A549 (cell line): Measurements from ENCODE around the gene CCDC78. TPM values are rescaled to one million over a fixed set of nuclear protein-coding genes. Genes with fewer than 3 reads are reported as not detected.

Source experiments
- ATAC-seq, 2 experiments: fragments of 200-7000 bp in 1 of 2; fragments of >200 bp in 1 of 2; cut with Nextera tagmentation in 1 of 2; cut with Tn5 transposase in 1 of 2; 3 replicates each; pipeline versions ENCODE4 v1.8.0 to v1.9.1; 2018 to 2020; ENCODE audit warnings: mild to moderate bottlenecking in 1 of 2, moderate library complexity in 1 of 2
- CTCF ChIA-PET: fragments of 300-600 bp; sonication (Branson Sonifier 250); formaldehyde crosslinking; extraction: SDS; loops from one replicate; lab custom pipeline; 2021; ENCODE audit warnings: antibody characterized with exemption, inconsistent platforms; lab: Yijun Ruan, JAX
- POLR2A ChIA-PET: fragments of 350-600 bp; formaldehyde crosslinking; extraction: SDS; loops from one replicate; lab custom pipeline; 2021; ENCODE audit warnings: antibody characterized with exemption, inconsistent platforms; lab: Yijun Ruan, JAX
- DNase-seq, 2 experiments: peaks; one replicate each; pipeline versions ENCODE4 v3.0.0 to v3.0.0-alpha.2; 2011 to 2016; ENCODE audit warnings: low read depth in 1 of 2, low spot score in 1 of 2
- FAIRE-seq: peaks from 2 replicates; lab custom pipeline; 2011; peaks lifted over from hg19 to GRCh38; lab: Jason Lieb, UNC
- H3K27ac ChIP-seq, 2 experiments: fragments of >200 bp; sonication (Bioruptor Twin); formaldehyde crosslinking; 3 replicates each; pipeline ENCODE4 v1.5.1; 2016 to 2017
- H3K4me1 ChIP-seq: fragments of >200 bp; sonication (Bioruptor Twin); formaldehyde crosslinking; 3 replicates; pipeline ENCODE4 v1.6.1; 2016
- H3K4me2 ChIP-seq: fragments of >200 bp; sonication (Bioruptor Twin); formaldehyde crosslinking; 3 replicates; pipeline ENCODE4 v1.6.1; 2016
- H3K4me3 ChIP-seq: fragments of >200 bp; sonication (Bioruptor Twin); formaldehyde crosslinking; 3 replicates; pipeline ENCODE4 v1.5.1; 2016
- H3K9me3 ChIP-seq: fragments of >200 bp; sonication (Bioruptor Twin); formaldehyde crosslinking; 3 replicates; pipeline ENCODE4 v1.6.1; 2016
- BCL3 ChIP-seq: fragments of >200 bp; sonication (Bioruptor Twin); formaldehyde crosslinking; IDR thresholded peaks from 3 replicates; pipeline ENCODE4 v1.6.1; 2016
- BHLHE40 ChIP-seq: IDR thresholded peaks from 2 replicates; pipeline ENCODE4 v1.6.1; 2012; ENCODE audit warnings: low read depth, low read length, inconsistent platforms
- CBX2 ChIP-seq: fragments of 200-600 bp; sonication (generic); IDR thresholded peaks from 2 replicates; pipeline ENCODE4 v1.6.1; 2016; ENCODE audit warnings: low read depth, mild to moderate bottlenecking, borderline replicate concordance
- CEBPB ChIP-seq, 2 experiments: fragments of >200 bp in 1 of 2; sonication (Bioruptor Twin) in 1 of 2; formaldehyde crosslinking in 1 of 2; IDR thresholded peaks; 2 replicates each; pipeline ENCODE4 v1.6.1; 2012 to 2016
- EHF ChIP-seq: fragments of 250-450 bp; sonication (Bioruptor Pico); IDR thresholded peaks from 2 replicates; pipeline ENCODE4 v1.5.0; 2020; ENCODE audit warnings: mild to moderate bottlenecking
- ESRRA ChIP-seq: fragments of 150-350 bp; IDR thresholded peaks from 2 replicates; pipeline ENCODE4 v1.6.1; 2014; ENCODE audit warnings: mild to moderate bottlenecking, low read length, borderline replicate concordance
- FOSL2 ChIP-seq, 2 experiments: fragments of 450-650 bp in 1 of 2; fragments of >200 bp in 1 of 2; sonication (Bioruptor Twin) in 1 of 2; formaldehyde crosslinking; IDR thresholded peaks; 2 replicates each; pipeline versions ENCODE4 v1.5.0 to v1.6.1; 2016 to 2020; ENCODE audit warnings: mild to moderate bottlenecking in 1 of 2, moderate library complexity in 1 of 2
- HOXB13 ChIP-seq: fragments of 250-450 bp; sonication (Bioruptor Pico); IDR thresholded peaks from 2 replicates; pipeline ENCODE4 v1.5.0; 2020; ENCODE audit warnings: low read depth, mild to moderate bottlenecking, moderate library complexity
- HOXB5 ChIP-seq: fragments of 250-450 bp; sonication (Bioruptor Pico); IDR thresholded peaks from 2 replicates; pipeline ENCODE4 v1.5.0; 2020; ENCODE audit warnings: mild to moderate bottlenecking, moderate library complexity
- MAZ ChIP-seq: fragments of 150-350 bp; IDR thresholded peaks from 2 replicates; pipeline ENCODE4 v1.6.1; 2014; ENCODE audit warnings: antibody characterized with exemption, low read depth, low read length, borderline replicate concordance
- PHF8 ChIP-seq: fragments of 200-600 bp; sonication (generic); IDR thresholded peaks from 2 replicates; pipeline ENCODE4 v1.6.1; 2016; ENCODE audit warnings: low read depth, mild to moderate bottlenecking, antibody characterized with exemption, moderate library complexity, borderline replicate concordance
- POLR2AphosphoS2 ChIP-seq: conservative IDR thresholded peaks from 2 replicates; pipeline ENCODE4 v1.6.1; 2012; ENCODE audit warnings: low read length, improper control_type of control experiment, inconsistent platforms
- RNF2 ChIP-seq: fragments of 200-600 bp; sonication (generic); IDR thresholded peaks from 2 replicates; pipeline ENCODE4 v1.6.1; 2016; ENCODE audit warnings: low read depth, mild to moderate bottlenecking, antibody characterized with exemption, moderate library complexity, borderline replicate concordance
- SMC3 ChIP-seq: fragments of >200 bp; sonication (Bioruptor Twin); formaldehyde crosslinking; IDR thresholded peaks from 3 replicates; pipeline ENCODE4 v1.6.1; 2018; ENCODE audit warnings: inconsistent platforms
- TFCP2L1 ChIP-seq: fragments of 250-450 bp; sonication (Bioruptor Pico); IDR thresholded peaks from 2 replicates; pipeline ENCODE4 v1.5.0; 2021; ENCODE audit warnings: mild to moderate bottlenecking
- TP53 ChIP-seq: fragments of 250-450 bp; sonication (Bioruptor Pico); IDR thresholded peaks from 2 replicates; pipeline ENCODE4 v1.5.0; 2021; ENCODE audit warnings: mild to moderate bottlenecking, moderate library complexity
- ZC3H11A ChIP-seq: fragments of 450-650 bp; IDR thresholded peaks from 2 replicates; pipeline ENCODE4 v1.6.1; 2014; ENCODE audit warnings: antibody characterized with exemption, mild to moderate bottlenecking
- ZFP36 ChIP-seq: fragments of 450-650 bp; IDR thresholded peaks from 2 replicates; pipeline ENCODE4 v1.6.1; 2014; ENCODE audit warnings: borderline replicate concordance; ENCODE audit not compliant: partially characterized antibody
- ZSCAN20 ChIP-seq: fragments of 250-450 bp; sonication (Bioruptor Pico); IDR thresholded peaks from 2 replicates; pipeline ENCODE4 v1.8.0; 2022; ENCODE audit warnings: mild to moderate bottlenecking, moderate library complexity
- WGBS: methylation state at CpG from one replicate; pipeline ENCODE4 v1.1.6; 2017; ENCODE audit errors: missing lambda C conversion rate; 5-methylcytosine and 5-hydroxymethylcytosine counted together
- polyA plus RNA-seq, 4 experiments: library from polyadenylated mRNA; depleted of rRNA in 3 of 4; stranded (reverse); fragments of >200 nt; fragmentation: RNase III in 1 of 4; extraction: RNeasy Plus Mini Kit Qiagen cat#74134 plus additional on column Dnase treatment in 1 of 4; gene quantifications; 2 replicates in 3 of 4; 3 replicates in 1 of 4; pipeline ENCODE4 v1.2.3, GENCODE V29; 2011 to 2017
- TF ChIP-seq, protein P1 (sequence below): fragments of >200 bp; sonication (Bioruptor Twin); formaldehyde crosslinking; IDR thresholded peaks from 3 replicates; pipeline ENCODE4 v1.5.1; 2016
- TF ChIP-seq, protein P2 (sequence below): IDR thresholded peaks from 2 replicates; pipeline ENCODE4 v1.6.1; 2012

CCDC78 gene
- polyA plus RNA-seq, 2 of the 4 experiments (the other 2 are of a cell fraction): 1.1 to 4.7 TPM

DNA sequence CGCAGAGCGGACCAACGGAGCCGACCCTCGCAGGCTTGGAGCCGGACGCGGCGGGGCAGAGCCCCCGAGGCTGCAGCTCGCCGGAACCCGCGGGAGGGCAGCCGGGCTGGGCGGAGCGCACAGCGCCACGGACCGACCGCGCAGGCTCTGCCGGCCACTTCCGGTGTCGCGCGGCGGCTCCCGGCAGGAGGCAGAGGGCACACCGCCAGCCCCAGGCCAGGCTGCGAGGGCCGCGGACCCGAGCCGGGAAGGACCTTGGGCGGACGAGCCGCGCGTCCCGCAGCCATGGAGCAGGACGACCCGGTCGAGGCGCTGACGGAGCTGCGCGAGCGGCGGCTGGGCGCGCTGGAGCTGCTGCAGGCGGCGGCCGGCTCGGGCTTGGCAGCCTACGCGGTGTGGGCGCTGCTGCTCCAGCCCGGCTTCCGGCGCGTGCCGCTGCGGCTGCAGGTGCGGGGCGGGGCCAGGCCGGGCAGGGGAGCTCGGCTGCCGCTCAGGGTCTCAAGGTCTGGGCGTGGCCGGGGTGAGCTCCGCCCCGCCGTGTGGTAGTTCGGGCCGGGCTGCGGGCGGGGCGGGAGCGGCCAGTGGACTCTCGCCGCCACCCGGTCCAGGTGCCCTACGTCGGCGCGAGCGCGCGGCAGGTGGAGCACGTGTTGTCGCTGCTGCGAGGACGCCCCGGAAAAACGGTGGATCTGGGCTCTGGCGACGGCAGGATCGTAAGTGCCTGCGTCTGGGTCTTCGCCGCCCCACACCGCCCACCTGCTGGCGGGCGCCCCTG, 5.1 kb downstream of the CCDC78 start, which contains the start of gene ANTKMT (continued):
- TF ChIP-seq CEBPB (IDR thresholded peaks at IDR 0.05): no peak
- TF ChIP-seq HOXB5 (CRISPR knock-in tag): no peak; the same call in none of the 2 replicates
- peak; percentile 80 for TF ChIP-seq EHF (CRISPR knock-in tag)
- TF ChIP-seq MAZ: no peak
- no peak for TF ChIP-seq SMC3
- TF ChIP-seq ZSCAN20: no peak
- no peak for TF ChIP-seq ESRRA
- no peak for TF ChIP-seq FOSL2 (IDR thresholded peaks at IDR 0.05)
- TF ChIP-seq FOSL2 (CRISPR knock-in tag; IDR thresholded peaks at IDR 0.05): no peak
- TF ChIP-seq CBX2: no peak
- TF ChIP-seq BCL3: peak; percentile 88; the same call in 2 of the 3 replicates

DNA sequence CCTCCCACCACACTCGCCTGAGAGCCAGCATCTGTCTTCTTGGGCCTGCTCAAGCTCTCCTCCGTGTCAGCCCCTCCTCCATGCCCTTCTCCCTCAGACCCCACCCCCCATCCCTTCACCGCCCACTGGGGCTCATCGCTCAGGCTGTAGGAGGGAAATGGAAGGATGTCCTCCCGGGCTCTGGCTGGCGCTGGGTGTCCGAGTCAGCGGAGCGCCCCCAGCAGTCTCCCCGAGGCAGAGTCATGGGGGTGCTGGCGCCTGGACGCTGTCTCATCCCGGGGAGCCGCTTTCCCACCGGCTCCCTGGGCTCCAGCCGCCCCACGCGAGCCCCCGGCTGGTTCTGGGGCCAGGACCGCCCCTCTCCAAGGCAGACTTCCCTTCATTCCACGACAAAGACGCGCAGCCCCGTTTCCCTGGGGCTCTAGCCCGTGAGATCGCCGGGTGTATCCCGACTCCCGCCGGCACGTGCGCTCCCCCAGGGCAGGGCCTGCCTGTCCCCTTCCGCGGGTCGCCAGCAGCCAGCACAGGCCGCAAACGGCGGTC, 5.7 kb downstream of the CCDC78 start:
- no peak for FAIRE-seq
- Histone ChIP-seq H3K4me3 (peak overlapping the region; percentile 93), H3K4me1 (peaks cover 49% of the 10 kb centered on the region)
- CTCF ChIA-PET: interaction anchor here (0.6 to 28.0 kb wide), 7 partner anchors 6 to 139 kb away, joined by 3 to 656 read pairs (median 6); partner anchors contain the start of genes ANTKMT, CCDC78, CIAO3 and FBXL16
- peak; percentile 32 to 66 for ATAC-seq
- peak; percentile 72 to 84 for DNase-seq
- TF ChIP-seq ESRRA (no peak), ZSCAN20 (no peak), HOXB5 (CRISPR knock-in tag) (no peak), EHF (CRISPR knock-in tag) (no peak), RNF2 (peak; percentile 78; the same call in 1 of the 2 replicates), POLR2AphosphoS2 (0 out of 2 replicates have a peak, but pooled peaks have one; percentile 50), BHLHE40 (peak; percentile 66), PHF8 (0 out of 2 replicates have a peak, but pooled peaks have one; percentile 49), ZFP36 (no peak), HOXB13 (CRISPR knock-in tag) (no peak), ZC3H11A (no peak), TP53 (no peak), TFCP2L1 (CRISPR knock-in tag) (0 out of 2 replicates have a peak, but pooled peaks have one; percentile 44)
- TF ChIP-seq, protein P1, sequence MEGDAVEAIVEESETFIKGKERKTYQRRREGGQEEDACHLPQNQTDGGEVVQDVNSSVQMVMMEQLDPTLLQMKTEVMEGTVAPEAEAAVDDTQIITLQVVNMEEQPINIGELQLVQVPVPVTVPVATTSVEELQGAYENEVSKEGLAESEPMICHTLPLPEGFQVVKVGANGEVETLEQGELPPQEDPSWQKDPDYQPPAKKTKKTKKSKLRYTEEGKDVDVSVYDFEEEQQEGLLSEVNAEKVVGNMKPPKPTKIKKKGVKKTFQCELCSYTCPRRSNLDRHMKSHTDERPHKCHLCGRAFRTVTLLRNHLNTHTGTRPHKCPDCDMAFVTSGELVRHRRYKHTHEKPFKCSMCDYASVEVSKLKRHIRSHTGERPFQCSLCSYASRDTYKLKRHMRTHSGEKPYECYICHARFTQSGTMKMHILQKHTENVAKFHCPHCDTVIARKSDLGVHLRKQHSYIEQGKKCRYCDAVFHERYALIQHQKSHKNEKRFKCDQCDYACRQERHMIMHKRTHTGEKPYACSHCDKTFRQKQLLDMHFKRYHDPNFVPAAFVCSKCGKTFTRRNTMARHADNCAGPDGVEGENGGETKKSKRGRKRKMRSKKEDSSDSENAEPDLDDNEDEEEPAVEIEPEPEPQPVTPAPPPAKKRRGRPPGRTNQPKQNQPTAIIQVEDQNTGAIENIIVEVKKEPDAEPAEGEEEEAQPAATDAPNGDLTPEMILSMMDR: peak; percentile 30; the same call in 2 of the 3 replicates
- TF ChIP-seq, protein P2, sequence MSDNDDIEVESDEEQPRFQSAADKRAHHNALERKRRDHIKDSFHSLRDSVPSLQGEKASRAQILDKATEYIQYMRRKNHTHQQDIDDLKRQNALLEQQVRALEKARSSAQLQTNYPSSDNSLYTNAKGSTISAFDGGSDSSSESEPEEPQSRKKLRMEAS: peak; percentile 73
- TF ChIP-seq, all 56 proteins: peak for 7
- H3K4me2 ChIP-seq: peak overlapping the region; percentile 94
- WGBS: 0% methylated on average over 3 of the region's 38 CpGs
- peak overlapping the region; percentile 98 to 99 for H3K27ac ChIP-seq
- H3K9me3 ChIP-seq: no peaks in the 10 kb centered on the region
- POLR2A ChIA-PET: interaction anchor here (0.7 to 2.6 kb wide), 13 partner anchors 8 to 68 kb away, joined by 3 to 33 read pairs (median 6); partner anchors contain the start of genes CHTF18, CIAO3, RPUSD1 and STUB1
